ENCODE results near the gene ALS2CL.

The ALS2CL gene

DNA sequence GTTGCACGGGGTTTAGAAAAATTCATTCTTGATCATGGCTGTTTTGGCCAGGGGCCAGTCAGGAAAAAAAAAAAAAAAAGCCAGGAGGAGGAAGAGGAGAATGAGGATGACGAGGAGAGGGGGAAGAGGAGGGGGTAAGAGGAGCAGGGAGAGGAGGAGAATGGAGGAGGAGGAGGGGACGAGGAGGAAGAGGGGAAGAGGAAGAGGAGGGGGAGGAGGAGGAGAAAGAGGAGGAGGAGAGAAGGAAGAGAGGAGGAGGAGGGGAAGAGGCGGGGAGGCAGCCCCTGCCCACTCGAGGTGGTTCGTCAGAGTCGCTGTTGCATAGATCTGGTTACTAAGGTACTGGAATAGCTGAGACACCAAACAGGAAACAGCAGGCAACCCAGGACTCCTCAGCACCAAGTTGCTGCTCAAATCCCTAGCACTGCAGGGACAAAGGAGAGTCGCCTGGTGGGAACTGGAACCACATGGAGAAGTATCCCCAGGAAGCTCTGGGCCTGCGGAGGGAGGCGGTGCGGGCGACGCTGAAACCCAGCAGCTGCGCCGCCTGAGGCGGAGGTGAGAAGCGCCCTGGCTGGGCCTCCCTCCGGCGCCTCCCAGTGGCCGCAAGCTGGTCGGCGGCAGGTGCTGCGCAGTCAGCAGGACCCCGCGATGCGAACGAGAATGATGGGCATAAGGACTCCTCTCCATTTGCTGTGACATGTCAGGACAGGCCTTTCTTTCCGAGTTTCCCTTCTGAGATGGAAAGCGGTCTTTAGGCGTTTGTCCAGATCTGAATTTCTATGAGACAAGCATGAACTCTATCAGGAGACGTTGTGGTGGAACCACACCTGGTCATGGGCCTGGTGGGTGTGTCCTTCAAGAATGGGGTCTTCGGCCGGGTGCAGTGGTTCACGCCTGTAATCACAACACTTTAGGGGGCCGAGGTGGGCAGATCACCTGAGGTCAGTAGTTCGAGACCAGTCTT lies 63.6 kb downstream of the ALS2CL start:
- peak; percentile 70 for DNase-seq

GRCh38 chr3:46628901-46629369 lies 64.5 kb downstream of the ALS2CL start:
- no peak for DNase-seq

GRCh38 chr3:46627078-46627477 lies 66.4 kb downstream of the ALS2CL start:
- DNase-seq = no peak

- no peak for DNase-seq
Measured at GRCh38 chr3:46626039-46626438, 67.4 kb downstream of the ALS2CL start.

- DNase-seq = no peak
Measured at GRCh38 chr3:46624975-46625490, 68.4 kb downstream of the ALS2CL start.

GRCh38 chr3:46624533-46624932 lies 68.9 kb downstream of the ALS2CL start:
- no peak for DNase-seq

DNA sequence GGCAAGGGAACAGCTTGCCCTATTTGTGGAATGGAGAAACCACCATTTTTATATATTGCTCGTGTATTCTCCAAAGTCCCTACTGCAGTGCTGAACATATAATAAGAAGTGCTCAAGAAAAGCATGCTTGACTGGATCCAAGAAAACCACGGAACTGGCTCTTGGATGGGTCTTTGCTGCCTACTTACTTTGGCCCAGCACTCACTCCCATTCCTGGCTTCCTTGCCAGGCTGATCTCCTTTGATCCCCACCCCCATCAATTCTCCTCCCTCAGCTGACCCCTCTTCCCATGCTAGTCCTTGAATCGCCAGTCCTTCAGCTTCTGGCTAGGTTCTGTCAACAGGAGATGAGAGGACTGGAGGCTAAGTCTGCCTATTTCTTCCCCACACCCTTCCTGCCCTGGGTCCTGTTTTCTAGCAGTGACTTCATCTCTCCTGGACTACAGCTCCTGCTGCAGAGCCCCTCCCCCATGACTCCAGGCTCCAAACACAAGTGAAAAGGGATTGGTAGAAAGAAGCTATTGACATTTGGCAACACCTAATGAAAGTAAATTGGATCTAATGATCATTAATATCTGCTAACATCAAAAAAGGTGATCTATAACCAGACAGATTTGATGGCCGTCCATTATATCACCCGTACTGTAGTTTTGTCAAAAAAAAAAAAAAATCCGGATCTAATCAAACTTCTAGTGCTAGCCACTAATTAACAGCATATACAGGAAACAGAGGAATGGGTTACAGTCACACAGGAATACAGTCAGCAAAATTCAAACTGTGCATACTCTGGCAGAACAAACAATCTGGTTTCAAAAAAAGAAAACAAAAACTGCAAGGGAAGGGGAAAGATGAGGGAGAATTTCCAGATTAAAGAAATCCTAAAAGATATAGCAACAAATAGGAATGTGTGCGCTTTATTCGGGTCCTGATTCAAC lies 73.4 kb downstream of the ALS2CL start:
- DNase-seq = no peak
